A549 (cell line): ENCODE data around the gene GLIPR1L1. TPM values are rescaled to one million over a fixed set of nuclear protein-coding genes. Genes with fewer than 3 reads are reported as not detected.

Source experiments
- ATAC-seq, 2 experiments: fragments of 200-7000 bp in 1 of 2; fragments of >200 bp in 1 of 2; cut with Nextera tagmentation in 1 of 2; cut with Tn5 transposase in 1 of 2; 3 replicates each; pipeline versions ENCODE4 v1.8.0 to v1.9.1; 2018 to 2020; ENCODE audit warnings: mild to moderate bottlenecking in 1 of 2, moderate library complexity in 1 of 2
- CTCF ChIA-PET: fragments of 300-600 bp; sonication (Branson Sonifier 250); formaldehyde crosslinking; extraction: SDS; loops from one replicate; lab custom pipeline; 2021; ENCODE audit warnings: antibody characterized with exemption, inconsistent platforms; lab: Yijun Ruan, JAX
- POLR2A ChIA-PET: fragments of 350-600 bp; formaldehyde crosslinking; extraction: SDS; loops from one replicate; lab custom pipeline; 2021; ENCODE audit warnings: antibody characterized with exemption, inconsistent platforms; lab: Yijun Ruan, JAX
- DNase-seq, 2 experiments: peaks; one replicate each; pipeline versions ENCODE4 v3.0.0 to v3.0.0-alpha.2; 2011 to 2016; ENCODE audit warnings: low read depth in 1 of 2, low spot score in 1 of 2
- FAIRE-seq: peaks from 2 replicates; lab custom pipeline; 2011; peaks lifted over from hg19 to GRCh38; lab: Jason Lieb, UNC
- H3K27ac ChIP-seq, 2 experiments: fragments of >200 bp; sonication (Bioruptor Twin); formaldehyde crosslinking; 3 replicates each; pipeline ENCODE4 v1.5.1; 2016 to 2017
- H3K4me1 ChIP-seq: fragments of >200 bp; sonication (Bioruptor Twin); formaldehyde crosslinking; 3 replicates; pipeline ENCODE4 v1.6.1; 2016
- H3K4me2 ChIP-seq: fragments of >200 bp; sonication (Bioruptor Twin); formaldehyde crosslinking; 3 replicates; pipeline ENCODE4 v1.6.1; 2016
- H3K4me3 ChIP-seq: fragments of >200 bp; sonication (Bioruptor Twin); formaldehyde crosslinking; 3 replicates; pipeline ENCODE4 v1.5.1; 2016
- H3K9me3 ChIP-seq: fragments of >200 bp; sonication (Bioruptor Twin); formaldehyde crosslinking; 3 replicates; pipeline ENCODE4 v1.6.1; 2016
- CBX2 ChIP-seq: fragments of 200-600 bp; sonication (generic); IDR thresholded peaks from 2 replicates; pipeline ENCODE4 v1.6.1; 2016; ENCODE audit warnings: low read depth, mild to moderate bottlenecking, borderline replicate concordance
- CHD2 ChIP-seq: fragments of 150-350 bp; IDR thresholded peaks from 2 replicates; pipeline ENCODE4 v1.6.1; 2014; ENCODE audit warnings: low read length; ENCODE audit not compliant: partially characterized antibody
- CHD4 ChIP-seq: fragments of 200-600 bp; sonication (generic); IDR thresholded peaks from 2 replicates; pipeline ENCODE4 v1.6.1; 2016; ENCODE audit warnings: antibody characterized with exemption, mild to moderate bottlenecking, borderline replicate concordance
- EHF ChIP-seq: fragments of 250-450 bp; sonication (Bioruptor Pico); IDR thresholded peaks from 2 replicates; pipeline ENCODE4 v1.5.0; 2020; ENCODE audit warnings: mild to moderate bottlenecking
- EHMT2 ChIP-seq: fragments of 200-600 bp; sonication (generic); IDR thresholded peaks from 2 replicates; pipeline ENCODE4 v1.6.1; 2016; ENCODE audit warnings: antibody characterized with exemption, low read depth, mild to moderate bottlenecking, moderate library complexity
- ELK1 ChIP-seq: fragments of 150-350 bp; IDR thresholded peaks from 2 replicates; pipeline ENCODE4 v1.6.1; 2014; ENCODE audit warnings: low read depth, mild to moderate bottlenecking, low read length
- GATA3 ChIP-seq: IDR thresholded peaks from 2 replicates; pipeline ENCODE4 v1.6.1; 2012; ENCODE audit warnings: borderline replicate concordance
- HOXB13 ChIP-seq: fragments of 250-450 bp; sonication (Bioruptor Pico); IDR thresholded peaks from 2 replicates; pipeline ENCODE4 v1.5.0; 2020; ENCODE audit warnings: low read depth, mild to moderate bottlenecking, moderate library complexity
- JUN ChIP-seq, 2 experiments: fragments of >200 bp; sonication (Bioruptor Twin); formaldehyde crosslinking; IDR thresholded peaks; 2 replicates in 1 of 2; 3 replicates in 1 of 2; pipeline ENCODE4 v1.6.1; 2016 to 2017
- NPAS2 ChIP-seq: fragments of 250-450 bp; sonication (Bioruptor Pico); IDR thresholded peaks from 2 replicates; pipeline ENCODE4 v1.8.0; 2022; ENCODE audit warnings: mild to moderate bottlenecking, moderate library complexity, borderline replicate concordance
- PHF8 ChIP-seq: fragments of 200-600 bp; sonication (generic); IDR thresholded peaks from 2 replicates; pipeline ENCODE4 v1.6.1; 2016; ENCODE audit warnings: low read depth, mild to moderate bottlenecking, antibody characterized with exemption, moderate library complexity, borderline replicate concordance
- POLR2A ChIP-seq: IDR thresholded peaks from 2 replicates; pipeline ENCODE4 v1.6.1; 2012; ENCODE audit warnings: mild to moderate bottlenecking, low read length
- POLR2AphosphoS2 ChIP-seq: conservative IDR thresholded peaks from 2 replicates; pipeline ENCODE4 v1.6.1; 2012; ENCODE audit warnings: low read length, improper control_type of control experiment, inconsistent platforms
- RARB ChIP-seq: fragments of 250-450 bp; sonication (Bioruptor Pico); IDR thresholded peaks from 2 replicates; pipeline ENCODE4 v1.8.0; 2021; ENCODE audit warnings: mild to moderate bottlenecking, moderate library complexity
- REST ChIP-seq: fragments of 200-600 bp; sonication (generic); IDR thresholded peaks from 2 replicates; pipeline ENCODE4 v1.6.1; 2016; ENCODE audit warnings: antibody characterized with exemption, mild to moderate bottlenecking, moderate library complexity
- RFX5 ChIP-seq: fragments of 450-650 bp; IDR thresholded peaks from 2 replicates; pipeline ENCODE4 v1.7.1; 2014; ENCODE audit warnings: antibody characterized with exemption, mild to moderate bottlenecking, moderate library complexity
- SREBF2 ChIP-seq: fragments of 450-650 bp; IDR thresholded peaks from 2 replicates; pipeline ENCODE4 v1.6.1; 2014; ENCODE audit warnings: mild to moderate bottlenecking, moderate library complexity
- USF2 ChIP-seq: fragments of 450-650 bp; IDR thresholded peaks from 2 replicates; pipeline ENCODE4 v1.6.1; 2014; ENCODE audit warnings: antibody characterized with exemption
- ZFP36 ChIP-seq: fragments of 450-650 bp; IDR thresholded peaks from 2 replicates; pipeline ENCODE4 v1.6.1; 2014; ENCODE audit warnings: borderline replicate concordance; ENCODE audit not compliant: partially characterized antibody
- WGBS: methylation state at CpG from one replicate; pipeline ENCODE4 v1.1.6; 2017; ENCODE audit errors: missing lambda C conversion rate; 5-methylcytosine and 5-hydroxymethylcytosine counted together
- polyA plus RNA-seq, 4 experiments: library from polyadenylated mRNA; depleted of rRNA in 3 of 4; stranded (reverse); fragments of >200 nt; fragmentation: RNase III in 1 of 4; extraction: RNeasy Plus Mini Kit Qiagen cat#74134 plus additional on column Dnase treatment in 1 of 4; gene quantifications; 2 replicates in 3 of 4; 3 replicates in 1 of 4; pipeline ENCODE4 v1.2.3, GENCODE V29; 2011 to 2017
- TF ChIP-seq, protein P1 (sequence below): fragments of 250-450 bp; sonication (Bioruptor Pico); IDR thresholded peaks from 2 replicates; pipeline ENCODE4 v1.5.0; 2021; ENCODE audit warnings: mild to moderate bottlenecking, moderate library complexity, borderline replicate concordance
- TF ChIP-seq, protein P2 (sequence below): IDR thresholded peaks from 2 replicates; pipeline ENCODE4 v1.6.1; 2012
- TF ChIP-seq, protein P3 (sequence below): fragments of >200 bp; sonication (Bioruptor Twin); formaldehyde crosslinking; IDR thresholded peaks from 2 replicates; pipeline ENCODE4 v1.6.1; 2016

Gene GLIPR1L1
- polyA plus RNA-seq, 2 of the 4 experiments (the other 2 are of a cell fraction): not detected

- TF ChIP-seq, protein P1, sequence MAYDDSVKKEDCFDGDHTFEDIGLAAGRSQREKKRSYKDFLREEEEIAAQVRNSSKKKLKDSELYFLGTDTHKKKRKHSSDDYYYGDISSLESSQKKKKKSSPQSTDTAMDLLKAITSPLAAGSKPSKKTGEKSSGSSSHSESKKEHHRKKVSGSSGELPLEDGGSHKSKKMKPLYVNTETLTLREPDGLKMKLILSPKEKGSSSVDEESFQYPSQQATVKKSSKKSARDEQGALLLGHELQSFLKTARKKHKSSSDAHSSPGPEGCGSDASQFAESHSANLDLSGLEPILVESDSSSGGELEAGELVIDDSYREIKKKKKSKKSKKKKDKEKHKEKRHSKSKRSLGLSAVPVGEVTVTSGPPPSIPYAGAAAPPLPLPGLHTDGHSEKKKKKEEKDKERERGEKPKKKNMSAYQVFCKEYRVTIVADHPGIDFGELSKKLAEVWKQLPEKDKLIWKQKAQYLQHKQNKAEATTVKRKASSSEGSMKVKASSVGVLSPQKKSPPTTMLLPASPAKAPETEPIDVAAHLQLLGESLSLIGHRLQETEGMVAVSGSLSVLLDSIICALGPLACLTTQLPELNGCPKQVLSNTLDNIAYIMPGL (CRISPR knock-in tag): no peak
- TF ChIP-seq RARB (CRISPR knock-in tag) (no peak), EHF (CRISPR knock-in tag) (no peak), USF2 (no peak), CHD4 (no peak)
Measured at GRCh38 chr12:75323663-75324062, 10.8 kb upstream of the GLIPR1L1 start (continued).

GRCh38 chr12:75327642-75328041, 6.8 kb upstream of the GLIPR1L1 start:
- peaks cover 3% of the 10 kb centered on the region; the same call in 2 of the 3 replicates for H3K4me1 ChIP-seq
- CTCF ChIA-PET: no interaction called here
- no peak for DNase-seq
- 79% methylated on average over 1 of the region's 1 CpG for WGBS
- TF ChIP-seq RFX5 (no peak), POLR2AphosphoS2 (no peak), EHMT2 (no peak), SREBF2 (no peak), HOXB13 (CRISPR knock-in tag) (no peak), REST (no peak), ZFP36 (no peak)
- TF ChIP-seq, all 56 proteins: peak for 0
- Histone ChIP-seq H3K4me3 (no peak overlapping the region), H3K9me3 (no peaks in the 10 kb centered on the region), H3K4me2 (no peak overlapping the region), H3K27ac (no peak overlapping the region)
- POLR2A ChIA-PET: no interaction called here
- no peak for ATAC-seq
- FAIRE-seq: no peak

DNA sequence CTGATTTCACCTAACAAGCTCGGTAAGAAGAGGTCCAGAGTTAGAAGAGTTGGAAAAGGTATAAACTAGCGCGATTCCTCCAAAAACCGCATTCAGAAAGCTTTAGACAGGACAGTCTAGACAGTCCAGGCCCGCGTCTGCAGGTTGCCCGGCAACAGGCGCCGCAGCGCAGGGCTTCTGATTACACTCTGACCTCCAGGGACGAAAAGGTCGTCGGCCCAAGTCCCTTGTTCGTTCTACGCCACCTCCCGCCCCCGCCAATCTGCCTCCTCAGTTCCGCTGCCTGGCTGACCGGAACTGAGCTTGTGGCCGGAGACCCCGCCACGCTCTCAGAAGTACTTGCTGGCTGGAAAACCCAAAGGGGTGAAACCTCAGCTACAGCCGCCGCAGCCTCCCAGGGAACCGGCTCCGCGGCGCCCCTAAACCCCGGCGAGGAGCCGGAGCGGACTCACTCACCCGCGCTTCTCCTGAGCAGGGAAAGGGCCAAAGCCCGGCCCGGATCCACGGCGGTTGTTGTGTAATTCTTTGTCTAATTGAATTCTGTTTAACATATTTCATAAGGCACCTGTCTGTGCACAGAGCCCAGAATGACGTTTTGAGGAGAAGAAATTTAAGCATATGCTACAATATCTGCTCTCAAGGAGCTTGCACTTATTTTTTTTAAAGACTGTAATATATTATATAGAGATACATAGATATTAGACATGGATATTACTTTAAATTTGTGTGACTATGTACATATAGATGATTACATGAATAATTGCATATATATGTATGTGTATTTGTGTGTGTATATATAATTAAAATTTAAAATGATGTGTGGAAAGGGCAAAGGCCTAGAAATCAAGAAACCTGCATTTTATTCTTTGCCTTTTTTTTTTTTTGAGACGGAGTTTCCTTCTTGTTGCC, 4.3 kb upstream of the GLIPR1L1 start, which contains the start of gene CAPS2:
CAPS2 (minus strand) TSS at position 407 of the 909 bp plus-strand sequence. CDS start 3,826 bp downstream, outside the sequence.
- WGBS: 4% methylated on average over 32 of the region's 40 CpGs
- no peak for FAIRE-seq
- CTCF ChIA-PET: interaction anchor here (1.2 kb wide), 1 partner anchor 167 kb away, joined by 3 read pairs; no protein-coding TSS in a partner anchor
- TF ChIP-seq CBX2: no peak
- TF ChIP-seq POLR2AphosphoS2: no peak
- TF ChIP-seq, protein P2, sequence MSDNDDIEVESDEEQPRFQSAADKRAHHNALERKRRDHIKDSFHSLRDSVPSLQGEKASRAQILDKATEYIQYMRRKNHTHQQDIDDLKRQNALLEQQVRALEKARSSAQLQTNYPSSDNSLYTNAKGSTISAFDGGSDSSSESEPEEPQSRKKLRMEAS: peak; percentile 70
- TF ChIP-seq ELK1: no peak
- TF ChIP-seq PHF8: peak; percentile 41; the same call in 1 of the 2 replicates
- TF ChIP-seq, protein P3, sequence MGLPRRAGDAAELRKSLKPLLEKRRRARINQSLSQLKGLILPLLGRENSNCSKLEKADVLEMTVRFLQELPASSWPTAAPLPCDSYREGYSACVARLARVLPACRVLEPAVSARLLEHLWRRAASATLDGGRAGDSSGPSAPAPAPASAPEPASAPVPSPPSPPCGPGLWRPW: peak; percentile 39; the same call in 1 of the 2 replicates
- TF ChIP-seq POLR2A: peak; percentile 52
- no peak for TF ChIP-seq NPAS2 (CRISPR knock-in tag)
- peak in 1 of 2 experiments; percentile 70; a peak in 3 of 5 replicates for TF ChIP-seq JUN (IDR thresholded peaks at IDR 0.05)
- peak; percentile 31; the same call in 1 of the 2 replicates for TF ChIP-seq GATA3
- TF ChIP-seq CHD2: no peak

More for the DNA sequence above, 4.3 kb upstream of the GLIPR1L1 start, which contains the start of gene CAPS2:
- POLR2A ChIA-PET: interaction anchor here (0.7 to 1.4 kb wide), 3 partner anchors 61 to 701 kb away, joined by 3 to 5 read pairs (median 3); partner anchors contain the start of genes GLIPR1, GLIPR1L2 and PHLDA1
- peak within 1 kb of the TSS; percentile 51 for H3K4me3 ChIP-seq
- peak within 1 kb of the TSS; percentile 63 to 87 for H3K27ac ChIP-seq
- peak within 1 kb of the TSS; percentile 79 for H3K4me2 ChIP-seq
- H3K9me3 ChIP-seq: no peaks in the 10 kb centered on the region
- DNase-seq (peak; percentile 74 to 81), ATAC-seq (peak; percentile 91 to 92)
- H3K4me1 ChIP-seq: peaks cover 7% of the 10 kb centered on the region; the same call in 2 of the 3 replicates
